PC-9 (cell line): ENCODE data around the gene ZNF341. TPM values are rescaled to one million over a fixed set of nuclear protein-coding genes. Genes with fewer than 3 reads are reported as not detected.

Experiments used
- BruUV-seq: library from RNA; stranded (reverse); fragments of 400-500 nt; replicated peaks from 2 replicates; lab custom pipeline; 2021; lab: Mats Ljungman, UMichigan
- CTCF ChIA-PET: fragments of 300-600 bp; sonication (Branson Sonifier 250); formaldehyde crosslinking; loops from one replicate; lab custom pipeline; 2022; ENCODE audit warnings: antibody characterized with exemption; lab: Charles Lee
- POLR2A ChIA-PET: fragments of 300-600 bp; sonication (Branson Sonifier 250); formaldehyde crosslinking; loops from one replicate; lab custom pipeline; 2022; ENCODE audit warnings: antibody characterized with exemption; ENCODE audit not compliant: unreplicated experiment; lab: Charles Lee
- DNase-seq, 2 experiments: peaks; one replicate each; pipeline versions ENCODE4 v3.0.0 to v3.0.0-alpha.2; 2015 to 2022; ENCODE audit warnings: mixed read lengths in 1 of 2
- H2AFZ ChIP-seq: fragments of 200-600 bp; sonication (generic); 2 replicates; pipeline ENCODE4 v1.8.1; 2017; ENCODE audit warnings: antibody characterized with exemption
- H3F3A ChIP-seq: fragments of 200-600 bp; sonication (generic); 2 replicates; pipeline ENCODE4 v1.8.1; 2017; ENCODE audit warnings: antibody characterized with exemption, mild to moderate bottlenecking, low read depth; ENCODE audit not compliant: insufficient read depth
- H3K27ac ChIP-seq: fragments of 200-600 bp; sonication (generic); 2 replicates; pipeline ENCODE4 v1.6.1; 2016; ENCODE audit warnings: mixed run types
- H3K27me3 ChIP-seq: fragments of 200-600 bp; sonication (generic); 2 replicates; pipeline ENCODE4 v1.6.1; 2016; ENCODE audit warnings: low read depth, mixed run types; ENCODE audit not compliant: insufficient read depth
- H3K36me3 ChIP-seq: fragments of 200-600 bp; sonication (generic); 2 replicates; pipeline ENCODE4 v1.6.1; 2016; ENCODE audit warnings: low read depth, mixed run types
- H3K4me1 ChIP-seq: fragments of 200-600 bp; sonication (generic); replicated peaks from 2 replicates; pipeline ENCODE4 v1.6.1; 2016; ENCODE audit warnings: mixed run types; ENCODE audit not compliant: insufficient read depth
- H3K4me2 ChIP-seq: fragments of 200-600 bp; sonication (generic); 2 replicates; pipeline ENCODE4 v1.6.1; 2017; ENCODE audit warnings: mixed run types
- H3K4me3 ChIP-seq: fragments of 200-600 bp; sonication (generic); 2 replicates; pipeline ENCODE4 v1.6.1; 2016; ENCODE audit warnings: mixed run types
- H3K79me2 ChIP-seq: fragments of 200-600 bp; sonication (generic); 2 replicates; pipeline ENCODE4 v1.6.1; 2017; ENCODE audit warnings: low read depth, mixed run types
- H3K9me2 ChIP-seq: fragments of 200-600 bp; sonication (generic); 2 replicates; pipeline ENCODE4 v1.8.1; 2017; ENCODE audit warnings: mild to moderate bottlenecking; ENCODE audit not compliant: insufficient read depth
- H3K9me3 ChIP-seq: fragments of 200-600 bp; sonication (generic); 2 replicates; pipeline ENCODE4 v1.8.1; 2016; ENCODE audit warnings: low read depth; ENCODE audit not compliant: insufficient read depth
- H4K20me1 ChIP-seq: fragments of 200-600 bp; sonication (generic); 2 replicates; pipeline ENCODE4 v1.8.1; 2017; ENCODE audit not compliant: insufficient read depth
- CTCF ChIP-seq: fragments of 200-600 bp; sonication (generic); conservative IDR thresholded peaks from 2 replicates; pipeline ENCODE4 v1.6.1; 2017; ENCODE audit warnings: mixed run types, antibody characterized with exemption, mild to moderate bottlenecking, moderate library complexity
- EZH2 ChIP-seq: fragments of 200-600 bp; sonication (generic); IDR thresholded peaks from 2 replicates; pipeline ENCODE4 v1.8.0; 2017; ENCODE audit warnings: antibody characterized with exemption, low read depth
- intact Hi-C: fragments of 100-400 bp; cut with micrococcal nuclease; formaldehyde crosslinking; loops from one replicate; pipeline ENCODE4 v1.10.0; 2022; ENCODE audit not compliant: unreplicated experiment
- total RNA-seq: library from RNA; stranded (reverse); gene quantifications from 2 replicates; pipeline ENCODE4 v1.2.3, GENCODE V29; 2021

Gene ZNF341
- total RNA-seq, 1 experiment from 2014 or later, result 5.6 TPM

GRCh38 chr20:33703498-33704137 is 28.2 kb upstream of the ZNF341 start:
- DNase-seq, result no peak
- Histone ChIP-seq H2AFZ (no peak overlapping the region), H3K27ac (no peak overlapping the region), H3K4me3 (no peak overlapping the region), H3F3A (peaks cover 7% of the 10 kb centered on the region; the same call in 1 of the 2 replicates), H3K4me2 (no peak overlapping the region), H3K4me1 (0 out of 2 replicates have a peak, but pooled peaks cover 4% of the 10 kb centered on the region), H3K9me2 (no peaks in the 10 kb centered on the region), H3K9me3 (no peaks in the 10 kb centered on the region), H4K20me1 (no peaks in the 10 kb centered on the region), H3K27me3 (no peaks in the 10 kb centered on the region), H3K36me3 (no peaks in the 10 kb centered on the region), H3K79me2 (no peaks in the 10 kb centered on the region)
- intact Hi-C loops, result no loop called here
- ChIA-PET POLR2A (no interaction called here), CTCF (no interaction called here)
- no TSS peak for BruUV-seq
- TF ChIP-seq CTCF, result no peak
- TF ChIP-seq EZH2, result no peak

- Histone ChIP-seq H3K36me3 (no peaks in the 10 kb centered on the region), H4K20me1 (no peaks in the 10 kb centered on the region), H2AFZ (no peak overlapping the region), H3K27ac (no peak overlapping the region), H3F3A (peaks cover 7% of the 10 kb centered on the region; the same call in 1 of the 2 replicates), H3K27me3 (no peaks in the 10 kb centered on the region), H3K4me1 (0 out of 2 replicates have a peak, but pooled peaks cover 4% of the 10 kb centered on the region), H3K79me2 (no peaks in the 10 kb centered on the region), H3K4me2 (no peak overlapping the region), H3K9me2 (no peaks in the 10 kb centered on the region), H3K9me3 (no peaks in the 10 kb centered on the region), H3K4me3 (no peak overlapping the region)
- ChIA-PET CTCF (interaction anchor here (0.8 kb wide), 1 partner anchor 37 kb away, joined by 3 read pairs; no protein-coding TSS in a partner anchor), POLR2A (no interaction called here)
- no peak for DNase-seq
- intact Hi-C loops, result no loop called here
- BruUV-seq, result no TSS peak
- TF ChIP-seq EZH2 (no peak), CTCF (no peak)
Observed at GRCh38 chr20:33704197-33704924, 27.4 kb upstream of the ZNF341 start.

GRCh38 chr20:33707668-33708067 is 24.1 kb upstream of the ZNF341 start:
- CTCF ChIA-PET, result interaction anchor here (0.6 kb wide), 1 partner anchor 16 kb away, joined by 3 read pairs; no protein-coding TSS in a partner anchor
- Histone ChIP-seq H3K4me3 (no peak overlapping the region), H3K4me1 (peaks cover 8% of the 10 kb centered on the region; the same call in 1 of the 2 replicates), H3K9me3 (no peaks in the 10 kb centered on the region), H3K27ac (no peak overlapping the region), H3K4me2 (no peak overlapping the region), H4K20me1 (no peaks in the 10 kb centered on the region), H3K36me3 (no peaks in the 10 kb centered on the region), H2AFZ (no peak overlapping the region), H3K79me2 (no peaks in the 10 kb centered on the region), H3F3A (peaks cover 7% of the 10 kb centered on the region; the same call in 1 of the 2 replicates), H3K9me2 (no peaks in the 10 kb centered on the region), H3K27me3 (no peaks in the 10 kb centered on the region)
- TF ChIP-seq CTCF, result no peak
- TF ChIP-seq EZH2, result no peak
- POLR2A ChIA-PET, result no interaction called here
- no TSS peak for BruUV-seq
- no peak for DNase-seq
- intact Hi-C loops, result no loop called here
